MM.1S (cell line): ENCODE data around the gene TXNL4B.

ENCODE experiments used
- DNase-seq: peaks from one replicate; pipeline ENCODE4 v3.0.0-alpha.2; 2015
- H2AFZ ChIP-seq: fragments of 300-600 bp; sonication (generic); 2 replicates; pipeline ENCODE4 v1.6.0; 2016; ENCODE audit warnings: antibody characterized with exemption, low read length
- H3F3A ChIP-seq: fragments of 300-600 bp; sonication (generic); 2 replicates; pipeline ENCODE4 v1.6.1; 2016; ENCODE audit warnings: mild to moderate bottlenecking, antibody characterized with exemption, low read length, moderate library complexity, mixed read lengths; ENCODE audit not compliant: insufficient read depth
- H3K27ac ChIP-seq: fragments of 300-600 bp; sonication (generic); 2 replicates; pipeline ENCODE4 v1.5.1; 2016; ENCODE audit warnings: mild to moderate bottlenecking, low read length
- H3K27me3 ChIP-seq: fragments of 300-600 bp; sonication (generic); replicated peaks from 2 replicates; pipeline ENCODE4 v1.6.0; 2016; ENCODE audit warnings: low read length; ENCODE audit not compliant: insufficient read depth
- H3K36me3 ChIP-seq: fragments of 300-600 bp; sonication (generic); replicated peaks from 2 replicates; pipeline ENCODE4 v1.6.1; 2016; ENCODE audit warnings: mild to moderate bottlenecking, low read length, mixed read lengths; ENCODE audit not compliant: insufficient read depth
- H3K4me1 ChIP-seq: fragments of 300-600 bp; sonication (generic); 2 replicates; pipeline ENCODE4 v1.6.1; 2016; ENCODE audit warnings: low read length, mixed read lengths
- H3K4me2 ChIP-seq: fragments of 300-600 bp; sonication (generic); 2 replicates; pipeline ENCODE4 v1.6.0; 2016; ENCODE audit warnings: low read depth, low read length
- H3K4me3 ChIP-seq: fragments of 300-600 bp; sonication (generic); 2 replicates; pipeline ENCODE4 v1.5.1; 2016; ENCODE audit warnings: low read length, mixed read lengths
- H3K79me2 ChIP-seq: fragments of 300-600 bp; sonication (generic); 2 replicates; pipeline ENCODE4 v1.6.1; 2016; ENCODE audit warnings: mixed run types, low read length, mixed read lengths
- H3K9ac ChIP-seq: fragments of 300-600 bp; sonication (generic); 2 replicates; pipeline ENCODE4 v1.6.1; 2016; ENCODE audit warnings: low read length, mixed read lengths
- H3K9me2 ChIP-seq: fragments of 300-600 bp; sonication (generic); replicated peaks from 2 replicates; pipeline ENCODE4 v1.6.1; 2016; ENCODE audit warnings: mild to moderate bottlenecking, low read length, mixed read lengths; ENCODE audit not compliant: insufficient read depth
- H3K9me3 ChIP-seq: fragments of 300-600 bp; sonication (generic); replicated peaks from 2 replicates; pipeline ENCODE4 v1.6.1; 2016; ENCODE audit warnings: mild to moderate bottlenecking, low read length, mixed read lengths; ENCODE audit not compliant: insufficient read depth
- H4K20me1 ChIP-seq: fragments of 300-600 bp; sonication (generic); 2 replicates; pipeline ENCODE4 v1.6.1; 2016; ENCODE audit warnings: mild to moderate bottlenecking, low read length, moderate library complexity, mixed read lengths; ENCODE audit not compliant: insufficient read depth
- CTCF ChIP-seq: fragments of 300-600 bp; sonication (generic); IDR thresholded peaks from 2 replicates; pipeline ENCODE4 v1.5.1; 2016; ENCODE audit warnings: antibody characterized with exemption, low read length, mixed read lengths
- EZH2 ChIP-seq: fragments of 300-600 bp; sonication (generic); optimal IDR thresholded peaks from 2 replicates; pipeline ENCODE3; 2017; ENCODE audit warnings: low read depth, mild to moderate bottlenecking, antibody characterized with exemption, low read length, mixed read lengths
- EZH2phosphoT487 ChIP-seq: fragments of 300-600 bp; sonication (generic); IDR thresholded peaks from 2 replicates; pipeline ENCODE4 v1.6.1; 2018; ENCODE audit warnings: antibody characterized with exemption, low read length

TXNL4B gene

GRCh38 chr16:72122916-72123315 is 29.5 kb upstream of the TXNL4B start:
- H3K9ac ChIP-seq: no peak overlapping the region
- H3K9me2 ChIP-seq: no peaks in the 10 kb centered on the region
- H3K4me3 ChIP-seq: no peak overlapping the region
- no peak for DNase-seq
- no peaks in the 10 kb centered on the region for H3K79me2 ChIP-seq
- H2AFZ ChIP-seq: no peak overlapping the region
- TF ChIP-seq EZH2: no peak
- no peak for TF ChIP-seq CTCF
- 0 out of 2 replicates have a peak, but pooled peaks cover 12% of the 10 kb centered on the region for H3K4me1 ChIP-seq
- H3K36me3 ChIP-seq: no peaks in the 10 kb centered on the region
- no peak overlapping the region for H3K27ac ChIP-seq
- no peaks in the 10 kb centered on the region for H3F3A ChIP-seq
- H3K27me3 ChIP-seq: no peaks in the 10 kb centered on the region
- H3K4me2 ChIP-seq: no peak overlapping the region
- H3K9me3 ChIP-seq: no peaks in the 10 kb centered on the region
- no peaks in the 10 kb centered on the region for H4K20me1 ChIP-seq

- no peaks in the 10 kb centered on the region for H3K9me3 ChIP-seq
- no peak overlapping the region for H3K27ac ChIP-seq
- no peaks in the 10 kb centered on the region for H3K36me3 ChIP-seq
- H3K9ac ChIP-seq: no peak overlapping the region
- H3K4me1 ChIP-seq: 0 out of 2 replicates have a peak, but pooled peaks cover 10% of the 10 kb centered on the region
- no peaks in the 10 kb centered on the region for H3K9me2 ChIP-seq
- H4K20me1 ChIP-seq: no peaks in the 10 kb centered on the region
- no peak for TF ChIP-seq EZH2phosphoT487
- TF ChIP-seq EZH2: no peak
- no peak for TF ChIP-seq CTCF
- H3K4me2 ChIP-seq: no peak overlapping the region
- H3K27me3 ChIP-seq: no peaks in the 10 kb centered on the region
- no peak overlapping the region for H3K4me3 ChIP-seq
- no peak overlapping the region for H2AFZ ChIP-seq
- H3F3A ChIP-seq: no peaks in the 10 kb centered on the region
- no peaks in the 10 kb centered on the region for H3K79me2 ChIP-seq
- no peak for DNase-seq
Measured at GRCh38 chr16:72122308-72122707, 28.9 kb upstream of the TXNL4B start.

GRCh38 chr16:72120026-72120425 is 26.6 kb upstream of the TXNL4B start:
- no peak for DNase-seq
- no peaks in the 10 kb centered on the region for H3K9me3 ChIP-seq
- no peaks in the 10 kb centered on the region for H3F3A ChIP-seq
- no peak overlapping the region for H3K4me3 ChIP-seq
- H3K4me1 ChIP-seq: 0 out of 2 replicates have a peak, but pooled peaks cover 3% of the 10 kb centered on the region
- no peak for TF ChIP-seq EZH2phosphoT487
- no peak for TF ChIP-seq CTCF
- TF ChIP-seq EZH2: no peak
- no peak overlapping the region for H3K27ac ChIP-seq
- H2AFZ ChIP-seq: no peak overlapping the region
- H3K36me3 ChIP-seq: no peaks in the 10 kb centered on the region
- H3K9ac ChIP-seq: no peak overlapping the region
- H3K79me2 ChIP-seq: no peaks in the 10 kb centered on the region
- H4K20me1 ChIP-seq: no peaks in the 10 kb centered on the region
- no peaks in the 10 kb centered on the region for H3K27me3 ChIP-seq
- no peaks in the 10 kb centered on the region for H3K9me2 ChIP-seq
- H3K4me2 ChIP-seq: no peak overlapping the region
